ENCODE results near the gene CFDP1. TPM values are rescaled to one million over a fixed set of nuclear protein-coding genes. Genes with fewer than 3 reads are reported as not detected.

Gene CFDP1
- total and polyA plus RNA-seq, 12 donors, result 40.6 to 129 (median 61.4) TPM

- no peak for DNase-seq
- Histone ChIP-seq H3K36me3 (replicated peaks in 1 of 2) (peaks cover 0 to 6% of the 10 kb centered on the region in 2 donors), H3K27me3 (no peaks in the 10 kb centered on the region), H3K27ac (no peak overlapping the region), H3K4me1 (replicated peaks in 1 of 2) (peaks cover 23 to 25% of the 10 kb centered on the region in 2 donors), H3K4me3 (no peak overlapping the region), H3K9me3 (replicated peaks in 1 of 3) (no peaks in the 10 kb centered on the region)
- intact Hi-C loops (cut with DNase I), result no loop called here
- 69 to 83% (median 73%) methylated on average over 5 of the region's 5 CpGs for WGBS, 4 donors
- TF ChIP-seq POLR2A (IDR thresholded peaks at IDR 0.05), result no peak
- no peak for TF ChIP-seq CTCF (IDR thresholded peaks at IDR 0.05)
Measured at GRCh38 chr16:75455677-75456076, 22.4 kb upstream of the CFDP1 start.

- no peak for TF ChIP-seq POLR2A (IDR thresholded peaks at IDR 0.05)
- no peak for TF ChIP-seq CTCF (IDR thresholded peaks at IDR 0.05)
- H3K27ac ChIP-seq, result peak overlapping the region in 3 of 5 donors; percentile 7 to 21 (median 13)
- peak in 2 of 7 donors; percentile 36 to 42 for DNase-seq
- peaks cover 0 to 6% of the 10 kb centered on the region in 2 donors for H3K36me3 ChIP-seq (replicated peaks in 1 of 2)
- WGBS, 4 donors, result 67 to 68% (median 67%) methylated on average over 11 to 12 of the region's 12 CpGs
- H3K27me3 ChIP-seq, result no peaks in the 10 kb centered on the region
- intact Hi-C loops (cut with DNase I), result no loop called here
- no peaks in the 10 kb centered on the region for H3K9me3 ChIP-seq (replicated peaks in 1 of 3)
- no peak overlapping the region for H3K4me3 ChIP-seq
- peaks cover 23 to 25% of the 10 kb centered on the region in 2 donors for H3K4me1 ChIP-seq (replicated peaks in 1 of 2)
Measured at GRCh38 chr16:75452464-75453190, 19.3 kb upstream of the CFDP1 start.

DNA sequence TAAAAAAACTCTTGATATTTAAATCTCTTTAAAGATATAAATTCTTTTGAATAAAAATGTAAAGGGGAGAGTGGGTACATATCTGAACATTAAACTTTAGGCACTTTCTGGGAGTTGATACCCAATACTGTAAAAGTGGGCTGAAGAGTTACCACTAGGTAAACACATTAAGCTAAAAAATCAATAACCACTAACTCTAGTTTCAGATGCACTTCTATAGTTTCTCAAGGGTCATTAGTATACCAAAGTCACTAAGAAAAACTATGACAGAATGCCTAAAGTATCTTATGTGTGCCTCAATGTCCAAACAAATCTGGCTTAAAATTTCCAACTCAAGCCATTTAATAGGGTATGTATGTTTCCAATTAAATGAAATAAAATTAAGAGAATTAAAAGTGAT lies 13.1 kb upstream of the CFDP1 start:
- Histone ChIP-seq H3K4me3 (no peak overlapping the region), H3K9me3 (replicated peaks in 1 of 3) (no peaks in the 10 kb centered on the region), H3K36me3 (replicated peaks in 1 of 2) (peaks cover 0 to 6% of the 10 kb centered on the region in 2 donors), H3K4me1 (replicated peaks in 1 of 2) (no peaks in the 10 kb centered on the region), H3K27me3 (no peaks in the 10 kb centered on the region), H3K27ac (no peak overlapping the region)
- no peak for DNase-seq
- intact Hi-C loops (cut with DNase I), result no loop called here
- no peak for TF ChIP-seq POLR2A (IDR thresholded peaks at IDR 0.05)
- TF ChIP-seq CTCF (IDR thresholded peaks at IDR 0.05), result no peak

GRCh38 chr16:75445298-75445697 lies 12.0 kb upstream of the CFDP1 start:
- TF ChIP-seq CTCF (IDR thresholded peaks at IDR 0.05) (no peak), POLR2A (IDR thresholded peaks at IDR 0.05) (no peak)
- H3K4me1 ChIP-seq (replicated peaks in 1 of 2), result no peaks in the 10 kb centered on the region
- intact Hi-C loops (cut with DNase I), result no loop called here
- H3K27me3 ChIP-seq, result no peaks in the 10 kb centered on the region
- WGBS, 4 donors, result 79 to 95% (median 88%) methylated on average over 4 to 5 of the region's 5 CpGs
- H3K4me3 ChIP-seq, result no peak overlapping the region
- no peak overlapping the region for H3K27ac ChIP-seq
- no peak for DNase-seq
- no peaks in the 10 kb centered on the region for H3K36me3 ChIP-seq (replicated peaks in 1 of 2)
- H3K9me3 ChIP-seq (replicated peaks in 1 of 3), result no peaks in the 10 kb centered on the region

Measured in adrenal gland (tissue), 12 donors.